HepG2 (cell line): Measurements from ENCODE around the gene ACTN4. TPM values are rescaled to one million over a fixed set of nuclear protein-coding genes. Genes with fewer than 3 reads are reported as not detected.

Experiments used
- CBX5 ChIP-seq: sonication (generic); formaldehyde crosslinking; IDR thresholded peaks from 2 replicates; pipeline ENCODE4 v1.4.0; 2020; ENCODE audit warnings: missing genetic modification reagents, borderline replicate concordance
- ELF1 ChIP-seq: sonication (generic); formaldehyde crosslinking; IDR thresholded peaks from 2 replicates; pipeline ENCODE4 v1.4.0; 2020; ENCODE audit warnings: missing genetic modification reagents
- EP300 ChIP-seq, 3 experiments: sonication (generic) in 1 of 3; formaldehyde crosslinking in 1 of 3; IDR thresholded peaks; 2 replicates each; pipeline versions ENCODE4 v1.5.1 to v1.6.1; 2011 to 2020; ENCODE audit warnings: low read depth in 2 of 3, low read length in 2 of 3, borderline replicate concordance in 1 of 3, improper control_type of control experiment in 1 of 3, mild to moderate bottlenecking in 1 of 3, missing genetic modification reagents in 1 of 3, moderate library complexity in 1 of 3
- GMEB1 ChIP-seq: sonication (generic); formaldehyde crosslinking; IDR thresholded peaks from 2 replicates; pipeline ENCODE4 v1.5.1; 2020; ENCODE audit warnings: missing genetic modification reagents, mild to moderate bottlenecking, borderline replicate concordance
- HMGXB3 ChIP-seq: sonication (generic); formaldehyde crosslinking; IDR thresholded peaks from 2 replicates; pipeline ENCODE4 v1.4.0; 2020; ENCODE audit warnings: missing genetic modification reagents, borderline replicate concordance
- HNRNPH1 ChIP-seq: fragments of 200-400 bp; formaldehyde crosslinking; optimal IDR thresholded peaks from 2 replicates; pipeline ENCODE3; 2017; ENCODE audit warnings: mild to moderate bottlenecking, low read depth, low read length
- IKZF1 ChIP-seq: fragments of 450-650 bp; IDR thresholded peaks from 2 replicates; pipeline ENCODE4 v1.7.1; 2016
- JUNB ChIP-seq: sonication (generic); formaldehyde crosslinking; IDR thresholded peaks from 2 replicates; pipeline ENCODE4 v1.8.0; 2022; ENCODE audit warnings: missing genetic modification reagents, mild to moderate bottlenecking, borderline replicate concordance
- KDM5B ChIP-seq: sonication (generic); formaldehyde crosslinking; IDR thresholded peaks from 2 replicates; pipeline ENCODE4 v1.4.0; 2020; ENCODE audit warnings: missing genetic modification reagents, mild to moderate bottlenecking, borderline replicate concordance
- KDM6A ChIP-seq: IDR thresholded peaks from 2 replicates; pipeline ENCODE4 v1.6.1; 2016; ENCODE audit warnings: low read depth
- SIX4 ChIP-seq: sonication (generic); formaldehyde crosslinking; IDR thresholded peaks from 2 replicates; pipeline ENCODE4 v1.4.0; 2020; ENCODE audit warnings: missing genetic modification reagents
- TBP ChIP-seq: sonication (generic); formaldehyde crosslinking; IDR thresholded peaks from 2 replicates; pipeline ENCODE4 v1.5.0; 2020; ENCODE audit warnings: missing genetic modification reagents
- TMF1 ChIP-seq: sonication (generic); formaldehyde crosslinking; IDR thresholded peaks from 2 replicates; pipeline ENCODE4 v1.8.1; 2022; ENCODE audit warnings: low read depth, missing genetic modification reagents
- ZBTB26 ChIP-seq: IDR thresholded peaks from 2 replicates; pipeline ENCODE4 v1.6.1; 2016; ENCODE audit warnings: missing compliant biosample characterization, missing genetic modification reagents, borderline replicate concordance
- ZNF441 ChIP-seq: sonication (generic); formaldehyde crosslinking; IDR thresholded peaks from 2 replicates; pipeline ENCODE4 v1.7.0; 2021; ENCODE audit warnings: missing genetic modification reagents, borderline replicate concordance
- ZNF589 ChIP-seq: sonication (generic); formaldehyde crosslinking; conservative IDR thresholded peaks from 2 replicates; pipeline ENCODE4 v1.8.0; 2022; ENCODE audit warnings: mild to moderate bottlenecking, moderate library complexity, missing genetic modification reagents
- ZNF713 ChIP-seq: sonication (generic); formaldehyde crosslinking; IDR thresholded peaks from 2 replicates; pipeline ENCODE4 v1.4.0; 2020; ENCODE audit warnings: mild to moderate bottlenecking, missing genetic modification reagents
- ZNF746 ChIP-seq: sonication (generic); formaldehyde crosslinking; IDR thresholded peaks from 2 replicates; pipeline ENCODE4 v1.8.0; 2022; ENCODE audit warnings: mild to moderate bottlenecking, missing genetic modification reagents
- ZSCAN22 ChIP-seq: sonication (generic); formaldehyde crosslinking; IDR thresholded peaks from 2 replicates; pipeline ENCODE4 v1.4.0; 2020; ENCODE audit warnings: mild to moderate bottlenecking, missing genetic modification reagents
- polyA plus RNA-seq, 8 experiments: library from polyadenylated mRNA; depleted of rRNA in 3 of 8; stranded (reverse) in 7 of 8; unstranded in 1 of 8; fragments of >200 nt; fragmentation: Illumina TruSeq in 4 of 8; extraction: Trizol in 4 of 8; gene quantifications; 2 replicates each; pipeline versions ENCODE4 v1.2.1 to v1.2.3, GENCODE V29; 2011 to 2016; ENCODE audit warnings: low read depth in 4 of 8, missing spikeins in 1 of 8, mixed read lengths in 1 of 8; ENCODE audit not compliant: insufficient read depth in 1 of 8
- total RNA-seq, 5 experiments: library from RNA; depleted of rRNA; stranded (reverse); fragments of >200 nt; fragmentation: Illumina TruSeq; extraction: Trizol; gene quantifications; 2 replicates each; pipeline ENCODE4 v1.2.3, GENCODE V29; 2016; ENCODE audit warnings: low read depth in 1 of 5
- TF ChIP-seq, protein P1 (sequence below): IDR thresholded peaks from 2 replicates; pipeline ENCODE4 v1.6.1; 2016; ENCODE audit warnings: mild to moderate bottlenecking, missing biosample characterization, missing genetic modification reagents
- TF ChIP-seq, protein P2 (sequence below): sonication (generic); formaldehyde crosslinking; IDR thresholded peaks from 2 replicates; pipeline ENCODE4 v1.4.0; 2020; ENCODE audit warnings: missing genetic modification reagents, mild to moderate bottlenecking, borderline replicate concordance

ACTN4 gene
- total and polyA plus RNA-seq, 2 of the 13 experiments (the other 11 are each of a cell fraction or from before 2014, with no cell fraction given) = 171 to 192 TPM

- TF ChIP-seq HMGXB3 (CRISPR knock-in tag) (no peak), KDM5B (CRISPR knock-in tag) (0 out of 2 replicates have a peak, but pooled peaks have one; percentile 45), HNRNPH1 (peak; percentile 62), TBP (CRISPR knock-in tag) (no peak), ZSCAN22 (CRISPR knock-in tag) (no peak), ZNF746 (CRISPR knock-in tag) (peak; percentile 77), ZNF441 (peak; percentile 59; the same call in 1 of the 2 replicates), GMEB1 (peak; percentile 67; the same call in 1 of the 2 replicates), EP300 (IDR thresholded peaks at IDR 0.05; ENCODE audit: low read depth in 2 of 2, low read length in 2 of 2) (peak; percentile 83 to 92), EP300 (CRISPR knock-in tag; IDR thresholded peaks at IDR 0.05; ENCODE audit: borderline replicate concordance) (peak; percentile 91), IKZF1 (no peak), ZNF713 (CRISPR knock-in tag) (no peak), ZNF589 (CRISPR knock-in tag) (no peak), SIX4 (peak; percentile 79), ZBTB26 (CRISPR knock-in tag) (peak; percentile 69; the same call in 1 of the 2 replicates), KDM6A (CRISPR knock-in tag) (peak; percentile 98), ELF1 (peak; percentile 45; the same call in 1 of the 2 replicates), JUNB (no peak), CBX5 (peak; percentile 84), TMF1 (CRISPR knock-in tag) (no peak)
- TF ChIP-seq, protein P1, sequence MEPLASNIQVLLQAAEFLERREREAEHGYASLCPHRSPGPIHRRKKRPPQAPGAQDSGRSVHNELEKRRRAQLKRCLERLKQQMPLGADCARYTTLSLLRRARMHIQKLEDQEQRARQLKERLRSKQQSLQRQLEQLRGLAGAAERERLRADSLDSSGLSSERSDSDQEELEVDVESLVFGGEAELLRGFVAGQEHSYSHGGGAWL = no peak
- TF ChIP-seq, protein P2, sequence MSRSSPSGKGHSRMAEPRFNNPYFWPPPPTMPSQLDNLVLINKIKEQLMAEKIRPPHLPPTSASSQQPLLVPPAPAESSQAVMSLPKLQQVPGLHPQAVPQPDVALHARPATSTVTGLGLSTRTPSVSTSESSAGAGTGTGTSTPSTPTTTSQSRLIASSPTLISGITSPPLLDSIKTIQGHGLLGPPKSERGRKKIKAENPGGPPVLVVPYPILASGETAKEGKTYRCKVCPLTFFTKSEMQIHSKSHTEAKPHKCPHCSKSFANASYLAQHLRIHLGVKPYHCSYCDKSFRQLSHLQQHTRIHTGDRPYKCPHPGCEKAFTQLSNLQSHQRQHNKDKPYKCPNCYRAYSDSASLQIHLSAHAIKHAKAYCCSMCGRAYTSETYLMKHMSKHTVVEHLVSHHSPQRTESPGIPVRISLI = peak; percentile 29; the same call in 1 of the 2 replicates
These were observed 54.1 kb downstream of the ACTN4 start (continued) for GRCh38 chr19:38701455-38702063.
